Midbrain (tissue), 1 donor: ENCODE results near the gene NFIB.
A peak's percentile ranks its signal among the peaks of the same experiment; 100 is the strongest.

Source experiments
- DNase-seq: peaks from one replicate; lab custom pipeline; 2025; lab: John Stamatoyannopoulos, UW

The NFIB gene

DNA sequence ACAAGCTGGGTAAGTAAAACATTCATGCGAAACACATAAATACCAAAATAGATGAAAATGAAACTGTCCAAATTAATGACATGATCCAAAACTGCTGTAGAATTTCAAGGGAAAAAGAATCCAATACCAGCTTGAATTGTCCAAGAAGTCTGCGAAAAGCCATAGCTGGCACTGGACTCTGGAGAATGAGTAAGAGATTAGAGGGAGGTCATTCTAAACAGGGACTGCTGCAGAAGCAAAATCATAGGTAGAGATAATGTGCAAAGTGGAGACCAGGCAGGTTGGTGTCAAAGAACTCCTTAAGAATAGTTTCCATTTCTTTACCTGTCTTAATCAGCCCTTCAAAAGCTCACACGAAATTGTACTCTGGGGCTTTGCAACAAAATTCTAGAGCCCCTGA is 162.5 kb downstream of the NFIB start:
- no peak for DNase-seq

DNA sequence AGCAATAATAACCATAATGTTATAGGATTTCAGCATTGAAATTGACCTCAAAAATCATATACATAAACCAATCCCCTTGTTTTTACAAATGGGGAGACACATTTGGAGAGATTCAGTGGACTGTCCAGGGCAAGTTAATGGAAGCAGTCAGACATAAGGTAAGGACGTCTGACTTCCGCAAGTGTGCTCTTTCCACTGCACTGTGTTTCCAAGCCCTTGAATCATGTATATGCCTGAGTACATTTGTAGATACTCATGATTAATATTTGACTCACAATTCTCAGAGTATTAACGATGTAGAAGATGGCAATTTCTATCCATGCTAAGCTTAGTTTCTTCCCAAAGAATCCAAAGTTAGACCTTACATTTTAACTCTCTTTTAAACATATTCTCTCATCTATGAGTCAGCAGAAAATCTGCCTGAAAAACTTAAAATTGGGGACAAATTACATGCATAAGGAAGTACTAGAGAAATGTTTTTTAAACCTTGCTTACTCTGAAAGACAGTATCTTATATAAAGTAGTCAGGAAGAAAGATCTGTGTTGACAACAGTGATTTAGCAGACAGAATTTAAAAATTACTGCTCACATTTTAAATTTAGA is 165.3 kb downstream of the NFIB start:
- DNase-seq: no peak

DNA sequence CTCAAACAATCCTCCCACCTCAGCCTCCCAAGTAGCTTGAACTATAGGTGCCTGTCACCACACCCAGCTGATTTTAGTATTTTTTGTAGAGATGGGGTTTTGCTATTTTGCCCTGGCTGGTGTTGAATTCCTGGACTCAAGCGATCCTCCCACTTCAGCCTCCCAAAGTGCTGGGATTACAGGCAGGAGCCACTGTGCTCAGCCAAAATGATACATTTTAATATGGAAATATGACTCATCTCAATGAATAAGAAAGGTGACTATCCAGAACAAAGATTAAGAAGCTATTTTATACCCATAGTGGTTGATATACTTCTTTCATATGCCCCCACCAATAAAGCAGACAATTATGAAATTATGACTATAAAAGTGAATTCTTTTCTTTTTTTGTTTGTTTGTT is 166.2 kb downstream of the NFIB start:
- DNase-seq: no peak

DNA sequence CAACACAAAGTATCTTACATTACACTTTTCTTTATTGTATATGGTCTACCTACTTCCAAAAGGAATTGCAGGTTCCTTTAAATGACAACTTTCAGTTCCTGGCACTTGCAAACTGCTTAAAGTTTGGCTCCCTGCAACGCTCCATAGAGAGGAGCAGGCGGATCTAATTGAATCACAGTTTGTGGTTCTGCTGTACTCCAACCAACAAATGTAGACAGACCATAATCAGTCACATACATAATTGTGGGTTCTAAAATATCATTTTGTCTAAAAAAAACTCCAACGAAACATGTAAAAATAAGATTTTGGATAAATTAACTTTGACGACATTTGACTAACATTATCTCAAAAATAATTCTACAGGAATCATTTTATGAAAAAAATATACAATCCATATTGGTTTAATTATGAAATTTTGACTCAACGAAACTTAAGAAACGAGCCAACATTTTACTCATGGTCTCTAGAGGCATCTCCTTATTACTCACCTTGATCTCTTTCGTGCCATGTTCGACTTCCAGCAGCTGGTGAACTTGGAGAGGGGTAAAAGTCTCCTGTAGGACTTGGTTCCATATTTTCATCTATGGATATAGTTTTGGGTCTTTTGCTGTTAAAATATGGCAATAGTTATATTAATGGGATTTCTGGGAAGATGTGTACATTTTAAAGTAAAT is 167.6 kb downstream of the NFIB start:
- no peak for DNase-seq

DNA sequence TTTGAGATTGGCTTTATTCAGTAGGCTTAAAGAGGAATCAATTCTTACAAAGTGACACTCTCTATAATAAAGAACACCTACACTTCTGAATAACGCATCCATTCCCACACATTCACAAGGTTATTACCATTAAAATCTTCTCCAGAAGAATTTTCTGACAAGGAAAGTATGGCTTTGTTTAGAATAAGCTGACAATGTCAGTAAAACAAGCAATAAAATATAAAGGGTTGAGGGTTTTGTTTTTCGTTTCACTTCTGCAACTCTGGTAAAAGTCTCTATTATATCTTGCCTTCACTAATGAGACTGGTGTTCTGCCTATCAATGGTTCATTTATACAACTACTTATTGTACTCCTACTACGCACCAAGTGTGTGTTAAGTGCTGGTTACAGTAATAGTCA is 169.7 kb downstream of the NFIB start:
- no peak for DNase-seq

DNA sequence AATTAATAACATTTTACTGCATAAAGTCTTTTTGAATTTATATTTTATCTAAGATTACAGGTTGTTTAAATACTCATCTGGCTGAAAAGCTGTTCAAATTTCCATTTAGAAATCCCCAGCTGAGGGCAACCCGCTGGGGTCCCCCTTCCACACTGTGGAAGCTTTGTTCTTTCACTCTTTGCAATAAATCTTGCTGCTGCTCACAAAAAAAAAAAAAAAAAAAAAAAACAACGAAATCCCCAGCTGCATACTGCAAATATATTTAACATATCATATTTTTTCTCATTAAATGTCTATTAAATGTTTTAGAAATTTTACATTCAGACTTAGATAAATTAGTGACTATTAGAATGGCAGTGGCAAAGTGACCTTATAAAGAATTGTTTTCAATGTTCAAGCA is 172.2 kb downstream of the NFIB start:
- DNase-seq: no peak

DNA sequence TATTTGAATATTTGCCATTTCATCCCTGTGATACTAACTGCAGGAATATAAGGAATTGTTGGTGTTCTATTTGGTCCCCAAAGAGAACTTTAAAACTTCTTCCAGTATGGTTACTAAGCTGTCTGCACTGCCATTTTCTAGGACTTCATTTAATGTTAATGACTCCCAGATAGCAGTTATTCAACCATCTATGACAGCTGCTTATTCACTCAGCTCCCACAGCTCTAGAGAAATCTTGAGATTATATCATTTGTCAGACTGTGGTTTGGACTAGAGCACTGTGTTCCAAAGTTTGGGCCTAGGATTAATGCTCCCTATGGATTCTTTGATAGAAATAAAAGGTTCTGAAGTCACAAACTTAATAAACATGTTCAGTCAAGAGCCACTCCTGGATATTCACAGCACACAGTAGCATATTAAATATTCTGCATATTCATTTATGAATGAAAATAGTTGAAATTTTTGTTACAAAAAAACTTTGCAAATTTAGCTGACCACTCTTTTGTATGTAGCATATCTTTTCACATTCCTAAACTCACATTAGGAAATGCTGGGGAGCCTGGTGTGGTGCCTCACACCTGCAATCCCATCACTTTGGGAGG is 173.7 kb downstream of the NFIB start:
- no peak for DNase-seq

DNA sequence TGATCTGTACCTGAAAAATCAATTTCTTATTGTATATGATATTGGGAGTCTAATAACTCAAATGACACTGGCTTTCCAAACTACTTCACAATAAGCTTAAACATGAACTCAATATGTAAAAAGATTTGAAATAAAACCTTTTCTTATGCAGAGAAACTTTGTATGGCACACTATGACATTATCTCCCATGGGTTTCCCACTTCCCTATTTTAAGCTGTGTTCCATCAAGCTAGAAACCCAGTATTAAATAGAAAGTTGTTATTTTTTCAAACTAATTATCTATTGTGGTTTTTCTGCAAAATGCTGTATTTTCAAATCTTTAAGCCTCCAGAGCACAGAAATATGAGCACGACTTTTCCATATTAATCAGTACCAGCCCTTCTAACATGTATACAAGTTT is 174.7 kb downstream of the NFIB start:
- no peak for DNase-seq

DNA sequence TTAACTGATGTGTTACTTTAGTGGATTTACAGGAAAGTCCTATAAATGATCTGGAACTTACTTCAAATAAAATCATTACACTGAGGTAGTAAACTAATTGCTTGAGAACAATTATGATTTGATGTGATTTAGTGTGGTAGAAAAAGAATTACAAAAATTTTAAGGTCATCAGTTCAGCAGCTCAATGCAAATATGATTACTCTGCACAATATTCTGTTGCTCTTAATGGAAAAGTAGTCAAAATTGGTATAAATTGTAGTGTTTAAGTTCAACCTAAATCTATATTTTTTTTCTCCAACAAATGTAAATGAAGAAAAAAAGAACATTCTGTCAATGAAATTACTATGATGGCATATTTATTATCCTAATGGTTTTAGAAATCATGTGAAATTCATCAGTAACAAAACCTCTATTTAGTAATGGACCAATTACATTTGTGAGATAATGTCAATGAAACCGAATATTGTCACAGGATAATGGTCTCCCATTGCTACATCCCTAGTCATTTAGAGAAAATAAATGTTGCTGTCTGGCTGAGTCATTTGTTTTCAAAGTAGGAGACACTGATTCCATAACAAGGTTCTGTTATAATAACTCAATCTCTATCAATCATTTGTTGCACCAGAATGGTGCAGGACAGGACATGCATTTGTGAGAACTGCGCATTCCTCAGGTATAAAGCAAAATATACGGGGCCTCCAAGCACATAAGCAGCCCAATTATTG is 177.1 kb downstream of the NFIB start:
- no peak for DNase-seq

DNA sequence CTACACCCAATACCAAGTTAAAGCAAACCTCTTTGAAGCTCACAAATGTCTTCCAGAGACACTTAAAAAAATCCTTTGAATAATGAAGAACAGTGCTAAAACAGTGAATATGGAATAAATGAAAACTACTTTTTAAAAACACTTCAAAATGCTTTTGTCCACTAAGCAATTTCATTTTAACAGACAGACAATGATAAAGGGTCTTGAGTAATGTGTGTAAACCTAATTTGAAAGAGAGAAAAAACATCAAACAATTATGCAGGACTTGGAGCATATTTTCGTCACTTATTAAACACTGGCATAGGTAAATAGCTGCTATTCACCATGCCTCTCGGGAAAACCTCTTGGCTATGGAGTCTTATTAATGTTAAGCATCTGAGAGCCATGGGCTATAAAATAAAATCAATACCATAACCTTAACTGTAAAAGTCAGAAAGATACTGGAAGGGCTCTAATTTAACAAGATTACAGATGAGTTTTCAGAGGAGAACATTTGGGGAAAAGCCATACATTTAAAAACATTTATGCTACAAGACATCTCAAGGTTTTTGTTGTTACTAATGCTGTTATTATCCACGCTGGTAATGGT is 177.8 kb downstream of the NFIB start:
- no peak for DNase-seq

DNA sequence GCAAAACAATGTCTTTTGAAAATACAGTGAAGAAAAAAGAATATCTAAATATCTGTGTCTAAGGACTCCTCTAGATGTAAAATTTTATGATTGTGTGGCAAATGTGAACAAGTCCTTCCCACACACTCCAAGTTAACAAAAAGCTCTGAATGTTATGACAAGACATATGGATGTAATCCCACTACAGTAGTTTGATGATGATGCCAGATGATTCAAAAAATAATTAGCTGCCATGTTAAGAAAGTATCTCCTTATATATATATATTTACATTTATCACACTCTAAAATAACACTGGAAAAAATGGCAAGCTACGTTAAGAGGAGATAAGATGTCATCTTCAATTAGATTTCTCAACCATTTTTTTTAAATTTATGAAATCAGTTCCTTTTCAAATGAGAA is 178.5 kb downstream of the NFIB start:
- DNase-seq: no peak

DNA sequence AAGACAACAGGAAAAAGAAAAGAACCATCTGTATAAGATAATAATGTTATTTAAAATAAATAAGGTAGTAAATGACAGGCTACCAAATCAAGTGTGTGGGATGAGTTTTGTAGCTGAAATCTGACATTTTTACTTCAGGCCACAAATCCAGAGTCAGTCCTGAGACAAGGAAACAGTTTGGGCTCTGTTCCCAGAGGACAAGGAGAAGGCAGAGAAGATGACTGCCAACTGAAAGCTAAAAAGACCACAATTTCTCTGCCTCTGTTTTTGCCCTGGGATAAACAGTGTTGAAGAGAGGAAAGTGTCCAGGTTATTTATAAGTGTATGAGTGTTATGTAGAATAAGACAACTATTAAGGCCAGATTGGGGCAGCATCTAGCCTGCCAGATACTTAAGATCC is 180.5 kb downstream of the NFIB start:
- peak; percentile 18 for DNase-seq

DNA sequence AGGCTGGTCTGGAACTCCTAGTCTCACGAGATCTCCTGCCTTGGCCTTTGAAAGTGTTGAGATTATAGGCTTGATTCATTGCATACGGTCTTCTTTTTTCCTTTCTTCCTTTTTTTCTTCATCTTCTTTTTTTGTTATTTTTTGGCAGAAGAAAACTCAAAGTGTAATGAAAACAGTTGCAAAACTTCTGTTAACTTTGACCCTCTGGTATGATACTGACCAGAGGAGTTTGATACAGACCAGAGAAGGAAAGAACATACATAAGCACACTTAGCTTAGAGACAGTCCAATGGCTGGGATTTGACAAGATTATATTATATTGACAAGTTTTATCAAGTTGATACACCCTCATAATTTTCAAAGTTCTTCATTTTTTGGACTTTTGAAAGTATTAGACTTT is 181.2 kb downstream of the NFIB start:
- DNase-seq: no peak

DNA sequence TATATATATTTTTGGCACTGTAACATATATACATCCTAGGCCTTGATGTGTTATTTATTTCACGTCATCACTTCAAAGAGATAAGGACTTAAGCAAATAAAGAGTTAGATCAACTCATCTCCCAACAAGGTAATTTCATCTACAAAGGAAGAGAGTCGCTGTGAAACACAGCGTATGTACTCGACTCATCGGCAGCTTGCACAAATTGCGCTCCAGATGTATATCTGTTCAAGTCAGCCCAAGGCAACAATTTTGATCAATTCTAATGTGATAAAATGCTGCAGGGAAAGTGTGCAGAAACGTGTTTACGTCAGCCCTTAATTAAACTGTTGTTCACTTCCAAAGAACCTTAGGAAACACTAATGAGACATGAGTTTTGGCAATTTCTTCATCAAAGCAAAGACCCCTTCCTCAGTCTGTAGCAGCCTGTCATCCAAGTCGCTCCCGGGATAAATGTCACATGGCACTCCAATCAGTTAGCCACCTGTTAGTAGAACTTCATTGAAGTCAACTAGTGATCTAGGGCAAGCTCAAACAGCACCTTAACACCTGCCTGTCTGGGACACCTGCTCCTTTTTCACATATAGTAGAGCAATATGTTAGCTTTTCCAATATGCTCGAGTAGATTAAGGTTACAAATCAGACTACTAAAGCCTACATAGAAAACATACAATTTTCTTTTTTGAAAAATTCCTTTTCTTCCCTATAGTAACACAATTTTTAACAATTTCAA is 182.4 kb downstream of the NFIB start:
- no peak for DNase-seq

DNA sequence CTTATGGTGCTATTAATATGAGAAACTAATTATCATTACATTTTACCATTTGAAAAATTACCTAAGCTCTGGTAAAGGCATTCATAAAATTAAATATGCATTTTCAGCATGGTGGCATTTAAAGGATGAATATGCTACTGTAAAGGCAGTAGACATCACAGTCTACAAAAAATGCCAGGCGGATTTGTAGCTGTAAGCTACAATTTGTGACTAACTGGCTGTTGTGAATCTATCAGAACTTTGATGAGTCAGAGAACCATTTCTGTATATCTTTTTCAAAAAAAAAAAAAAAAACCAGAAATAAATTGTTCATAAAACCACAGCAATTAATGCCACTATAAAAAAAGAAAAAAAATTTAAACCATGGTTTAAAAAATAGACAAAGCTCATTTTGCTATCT is 186.3 kb downstream of the NFIB start:
- no peak for DNase-seq

DNA sequence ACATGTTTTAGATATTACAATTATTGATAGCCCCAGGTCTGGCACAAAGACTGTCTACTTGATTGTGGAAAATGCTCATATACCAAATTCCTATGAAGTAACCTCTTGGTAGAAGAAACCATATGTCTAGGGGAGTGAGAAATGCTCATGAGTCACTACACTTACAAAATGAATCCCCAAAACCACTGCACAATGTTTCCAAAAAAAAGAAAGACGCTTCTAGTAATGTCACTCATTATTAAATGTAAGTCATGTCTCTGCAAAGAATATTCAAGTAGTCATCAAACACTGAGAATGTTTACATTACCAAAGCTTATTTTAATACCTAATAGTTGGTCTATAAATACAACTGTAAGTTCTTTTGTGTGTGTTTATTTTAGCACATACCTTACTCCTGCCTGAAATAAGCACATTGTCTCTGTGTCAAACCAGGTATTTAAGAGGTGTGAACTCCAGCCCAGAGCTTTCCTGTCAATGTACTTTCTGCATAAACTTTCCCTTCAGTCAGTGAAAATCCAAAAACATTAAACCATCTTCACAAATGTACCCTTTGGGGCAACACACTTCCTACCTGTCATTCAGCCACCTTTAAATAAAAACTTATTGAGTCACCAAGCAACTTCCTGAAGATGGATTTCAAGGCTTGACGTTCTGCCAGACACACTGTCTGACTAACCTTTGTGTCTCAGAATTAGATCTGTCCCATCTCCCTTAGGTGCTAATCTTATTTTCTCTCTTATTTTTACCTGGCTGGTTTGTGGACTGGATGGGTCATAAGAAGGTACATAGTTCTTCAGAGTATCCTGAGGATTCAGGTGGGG is 194.0 kb downstream of the NFIB start:
- no peak for DNase-seq

DNA sequence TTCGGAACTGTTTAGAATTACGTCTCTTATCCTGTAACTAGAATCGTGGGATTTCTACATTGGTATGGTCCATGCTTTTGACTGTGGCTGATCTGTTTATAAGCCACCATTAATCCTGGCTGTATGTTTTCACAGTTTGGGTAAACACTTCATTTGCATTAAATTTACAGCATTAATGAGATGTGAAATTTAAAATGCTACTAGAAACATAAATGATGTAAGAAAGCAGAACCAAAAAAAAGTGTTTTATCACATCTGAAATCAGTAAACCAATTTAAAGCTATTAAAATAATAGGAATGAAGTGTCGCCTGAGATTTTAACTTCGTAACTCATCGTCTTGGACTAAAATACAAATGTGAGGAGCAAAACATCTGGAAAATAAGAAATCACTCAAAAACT is 201.7 kb downstream of the NFIB start:
- DNase-seq: no peak

DNA sequence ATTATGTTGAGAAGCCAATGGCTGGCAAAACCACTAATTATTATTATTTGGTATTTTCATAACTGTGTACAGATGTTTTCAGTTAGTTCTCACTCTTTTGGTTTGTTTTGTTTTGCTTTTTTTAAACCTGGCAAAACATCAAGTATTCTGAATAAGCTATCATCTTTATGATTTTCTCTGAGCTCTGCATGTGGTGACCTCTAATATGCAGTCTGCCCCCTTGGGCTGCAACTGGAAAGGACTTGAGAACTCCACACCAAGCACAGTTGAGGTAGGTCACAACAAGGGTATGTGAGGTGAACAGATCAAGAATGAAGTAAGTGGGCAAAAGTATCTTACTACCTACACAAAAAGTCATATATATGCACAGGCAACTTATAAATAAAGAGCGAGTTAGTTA is 202.2 kb downstream of the NFIB start:
- no peak for DNase-seq

DNA sequence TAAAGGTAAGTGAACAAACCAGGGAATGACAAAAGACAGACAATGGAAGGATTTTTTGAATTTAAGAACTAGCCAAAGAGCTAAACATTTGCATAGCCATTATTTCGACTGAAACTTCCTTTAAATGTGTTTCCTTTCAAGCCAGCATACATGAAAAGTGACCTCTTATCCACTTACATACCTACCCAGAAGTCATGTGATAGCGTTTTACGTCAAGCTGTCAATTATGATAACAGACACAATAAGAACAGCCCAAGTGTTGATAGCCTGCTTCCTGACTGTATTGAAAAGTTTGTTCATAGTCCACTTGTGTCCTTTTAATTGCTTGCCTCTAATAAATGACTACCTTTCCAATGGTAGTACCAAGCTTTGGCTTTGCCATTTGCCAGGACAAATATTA is 206.0 kb downstream of the NFIB start:
- DNase-seq: no peak

DNA sequence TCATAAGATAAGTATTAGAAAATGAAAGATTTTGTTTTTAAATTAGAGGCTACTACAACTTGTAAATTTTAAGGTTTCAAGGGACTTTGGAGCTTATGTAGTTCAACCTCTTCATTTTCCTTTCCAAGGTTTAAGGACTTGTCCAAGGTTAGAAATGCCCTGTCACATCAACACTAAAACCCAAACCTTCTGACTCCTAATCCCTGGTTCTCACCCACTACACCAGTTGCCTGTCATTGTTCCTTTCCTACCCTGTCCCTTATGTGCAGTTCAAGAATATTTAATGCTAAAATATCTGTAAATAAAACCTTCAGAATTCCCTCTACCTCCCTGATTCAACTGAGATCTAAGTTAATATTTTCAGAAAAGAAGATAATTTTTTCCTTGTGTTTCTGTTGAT is 206.4 kb downstream of the NFIB start:
- no peak for DNase-seq

DNA sequence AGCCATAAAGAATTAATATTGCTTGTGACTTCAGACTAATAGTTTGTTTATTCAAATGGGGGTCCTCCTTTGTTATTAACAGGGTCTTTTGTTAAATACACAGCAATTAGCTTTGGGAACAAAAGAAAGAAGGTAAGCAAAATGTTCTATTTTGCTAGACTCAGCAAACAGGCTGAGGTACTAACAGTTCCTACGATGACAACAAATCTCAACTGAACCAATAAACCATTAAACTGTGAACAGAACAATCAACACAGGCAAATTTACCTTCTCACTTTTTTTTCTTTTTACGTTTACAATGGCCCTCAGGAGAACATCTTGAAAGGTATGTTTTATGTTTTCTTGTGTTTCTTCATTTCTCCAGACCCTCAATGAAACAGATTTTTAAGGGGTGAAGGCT is 207.2 kb downstream of the NFIB start:
- no peak for DNase-seq
